ENCODE results near the gene ABCD1.

The ABCD1 gene

DNA sequence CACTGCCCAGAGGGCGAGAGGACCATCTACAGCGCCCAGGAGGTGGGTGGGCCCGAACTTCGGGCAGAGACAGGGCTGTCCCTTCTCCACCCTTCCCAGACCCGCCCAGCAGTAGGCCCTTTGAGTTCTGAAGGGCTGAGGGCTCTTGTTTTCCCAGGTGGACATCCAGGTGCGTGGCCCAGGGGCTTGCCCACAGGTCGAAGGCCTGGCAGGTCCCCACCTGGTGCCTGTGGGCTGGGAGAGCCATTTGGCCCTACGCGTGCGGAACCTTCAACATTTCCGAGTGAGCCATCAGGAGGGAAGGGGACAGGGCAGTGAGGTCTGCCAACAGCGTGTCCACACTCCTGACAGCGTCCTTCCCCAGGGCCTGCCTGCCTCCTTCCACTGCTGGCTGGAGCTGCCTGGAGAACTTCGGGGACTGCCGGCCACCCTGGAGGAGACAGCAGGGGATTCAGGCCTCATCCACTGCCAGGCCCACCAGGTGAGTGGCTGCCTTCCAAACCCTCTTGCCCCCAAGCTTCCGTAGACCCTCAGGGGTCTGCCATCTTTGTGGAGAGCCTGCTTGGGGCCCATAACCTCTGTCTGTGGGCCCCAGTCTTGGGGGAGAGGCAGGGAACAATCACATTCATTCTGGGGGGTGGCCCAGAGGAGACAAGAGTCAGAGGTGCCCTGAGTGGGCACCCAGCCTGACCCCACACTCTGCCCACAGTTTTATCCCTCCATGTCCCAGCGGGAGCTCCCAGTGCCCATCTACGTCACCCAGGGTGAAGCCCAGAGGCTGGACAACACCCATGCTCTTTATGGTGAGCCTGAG is 46.2 kb downstream of the ABCD1 start:
- in situ Hi-C loops (cut with MboI; ENCODE audit: low sequenced_read_pairs): no loop called here

GRCh38 chrX:153771415-153772315 is 47.0 kb downstream of the ABCD1 start:
- in situ Hi-C loops (cut with MboI; ENCODE audit: low sequenced_read_pairs): no loop called here

GRCh38 chrX:153772316-153773217 is 47.9 kb downstream of the ABCD1 start:
- in situ Hi-C loops (cut with MboI; ENCODE audit: low sequenced_read_pairs): no loop called here

DNA sequence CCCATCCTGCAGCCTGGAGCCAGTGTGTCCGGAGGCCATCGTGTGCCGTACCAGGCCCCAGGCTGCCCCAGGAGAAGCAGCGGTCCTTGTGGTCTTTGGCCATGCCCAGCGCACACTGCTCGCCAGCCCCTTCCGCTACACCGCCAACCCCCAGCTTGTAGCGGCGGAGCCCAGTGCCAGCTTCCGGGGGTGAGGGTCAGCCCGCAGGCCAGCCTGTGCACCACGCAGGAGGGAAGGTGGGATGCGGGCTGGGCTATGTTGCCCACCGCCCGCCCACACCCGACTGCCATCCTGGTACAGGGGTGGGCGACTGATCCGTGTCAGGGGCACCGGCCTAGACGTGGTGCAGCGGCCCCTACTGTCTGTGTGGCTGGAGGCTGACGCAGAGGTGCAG is 48.6 kb downstream of the ABCD1 start:
- in situ Hi-C loops (cut with MboI; ENCODE audit: low sequenced_read_pairs): no loop called here

GRCh38 chrX:153773741-153774575 is 49.3 kb downstream of the ABCD1 start:
- in situ Hi-C loops (cut with MboI; ENCODE audit: low sequenced_read_pairs): no loop called here

- in situ Hi-C loops (cut with MboI; ENCODE audit: low sequenced_read_pairs): no loop called here
These were observed 50.1 kb downstream of the ABCD1 start for GRCh38 chrX:153774576-153775292.

- in situ Hi-C loops (cut with MboI; ENCODE audit: low sequenced_read_pairs): no loop called here
These were observed 50.9 kb downstream of the ABCD1 start for GRCh38 chrX:153775293-153776119.

DNA sequence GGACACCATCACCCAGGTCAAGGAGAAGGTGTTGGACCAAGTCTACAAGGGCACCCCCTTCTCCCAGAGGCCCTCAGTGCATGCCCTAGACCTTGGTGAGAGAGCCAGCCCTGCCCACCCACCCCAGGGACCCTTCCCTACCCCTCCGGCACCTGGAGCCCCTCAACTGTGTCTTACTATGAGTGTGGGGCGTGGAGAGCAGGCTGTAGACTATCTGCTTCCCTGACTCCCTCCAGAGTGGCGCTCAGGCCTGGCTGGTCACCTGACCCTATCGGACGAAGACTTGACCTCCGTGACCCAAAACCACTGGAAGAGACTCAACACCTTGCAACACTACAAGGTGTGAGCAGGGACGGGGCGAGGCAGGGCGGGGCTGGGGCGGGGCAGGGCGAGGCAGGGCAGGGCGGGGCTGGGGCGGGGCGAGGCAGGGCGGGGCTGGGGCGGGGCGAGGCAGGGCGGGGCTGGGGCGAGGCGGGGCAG is 51.5 kb downstream of the ABCD1 start:
- in situ Hi-C loops (cut with MboI; ENCODE audit: low sequenced_read_pairs): no loop called here

DNA sequence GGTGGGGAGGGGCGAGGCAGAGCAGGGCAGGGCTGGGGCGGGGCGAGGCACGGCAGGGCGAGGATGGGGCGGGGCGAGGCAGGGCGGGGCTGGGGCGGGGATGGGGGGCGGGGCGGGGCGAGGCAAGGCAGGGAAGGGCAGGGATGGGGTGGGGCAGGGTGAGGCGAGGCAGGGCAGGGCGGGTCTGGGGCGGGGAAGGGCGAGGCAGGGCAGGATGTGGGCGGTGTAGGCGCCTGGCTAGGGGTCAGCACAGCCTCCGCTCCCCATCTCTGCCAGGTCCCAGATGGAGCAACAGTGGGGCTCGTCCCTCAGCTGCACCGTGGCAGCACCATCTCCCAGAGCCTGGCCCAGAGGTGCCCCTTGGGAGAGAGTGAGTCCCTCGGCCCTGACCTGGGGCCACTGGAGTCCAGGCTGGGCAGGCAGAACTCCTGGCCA is 52.0 kb downstream of the ABCD1 start:
- in situ Hi-C loops (cut with MboI; ENCODE audit: low sequenced_read_pairs): no loop called here

DNA sequence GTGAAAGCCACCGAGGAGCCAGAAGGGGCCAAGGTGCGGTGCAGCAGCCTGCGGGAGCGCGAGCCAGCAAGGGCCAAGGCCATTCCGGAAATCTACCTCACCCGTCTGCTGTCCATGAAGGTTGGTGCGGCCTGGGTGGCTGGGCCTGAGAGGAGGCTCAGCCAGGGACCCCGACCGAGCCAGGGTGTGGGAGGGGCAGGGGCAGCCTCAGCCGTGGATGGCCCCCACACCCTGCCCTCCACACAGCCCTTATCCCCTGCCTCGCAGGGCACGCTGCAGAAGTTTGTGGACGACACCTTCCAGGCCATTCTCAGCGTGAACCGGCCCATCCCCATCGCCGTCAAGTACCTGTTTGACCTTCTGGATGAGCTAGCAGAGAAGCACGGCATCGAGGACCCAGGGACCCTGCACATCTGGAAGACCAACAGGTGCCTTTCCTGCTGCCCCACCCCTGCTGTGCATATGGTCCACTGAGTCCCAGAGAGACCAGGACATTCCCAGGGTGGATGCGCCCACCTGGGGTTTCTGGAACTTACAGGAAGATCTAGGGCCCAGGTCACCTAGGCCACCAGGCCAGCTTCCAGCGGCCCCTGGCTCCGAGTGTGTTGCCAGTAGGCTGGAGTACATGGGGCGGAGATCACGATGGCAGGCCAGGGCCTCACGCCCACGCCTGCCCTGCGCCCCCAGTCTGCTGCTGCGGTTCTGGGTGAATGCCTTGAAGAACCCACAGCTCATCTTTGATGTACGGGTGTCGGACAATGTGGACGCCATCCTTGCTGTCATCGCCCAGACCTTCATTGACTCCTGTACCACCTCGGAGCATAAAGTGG is 52.8 kb downstream of the ABCD1 start:
- in situ Hi-C loops (cut with MboI; ENCODE audit: low sequenced_read_pairs): no loop called here

DNA sequence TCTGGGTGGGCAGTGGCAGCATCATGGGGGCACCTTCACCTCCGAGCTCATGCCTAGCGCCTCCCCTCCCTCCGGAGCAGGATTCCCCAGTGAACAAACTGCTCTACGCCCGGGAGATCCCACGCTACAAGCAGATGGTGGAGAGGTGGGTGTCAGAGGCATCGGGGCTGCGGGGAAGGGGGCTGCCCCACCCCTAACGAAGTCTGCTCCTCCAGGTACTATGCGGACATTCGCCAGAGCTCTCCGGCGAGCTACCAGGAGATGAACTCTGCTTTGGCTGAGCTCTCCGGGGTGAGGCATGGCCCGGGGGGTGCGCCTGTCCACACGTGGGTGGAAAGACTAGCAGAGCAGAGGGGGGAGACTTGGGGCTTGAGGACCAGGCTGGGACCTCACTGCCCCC is 53.5 kb downstream of the ABCD1 start:
- in situ Hi-C loops (cut with MboI; ENCODE audit: low sequenced_read_pairs): no loop called here

DNA sequence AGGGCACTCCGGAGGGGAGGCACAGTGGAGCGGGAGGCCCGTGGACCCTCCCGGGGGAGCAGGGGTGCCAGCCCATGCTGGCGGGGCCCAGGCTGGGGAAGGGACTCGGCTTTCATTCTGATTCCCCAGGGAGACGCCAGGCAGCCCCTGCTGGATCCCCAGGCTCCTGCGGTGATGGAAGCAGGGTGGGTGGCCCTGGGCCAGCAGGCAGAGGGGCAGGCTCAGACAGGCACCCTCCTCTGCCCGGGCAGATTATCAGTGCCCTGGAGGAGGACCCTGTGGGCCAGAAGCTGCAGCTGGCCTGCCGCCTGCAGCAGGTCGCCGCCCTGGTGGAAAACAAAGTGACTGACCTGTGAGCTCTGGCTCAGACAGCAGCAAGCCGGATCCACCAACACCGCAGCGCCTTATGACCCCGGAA is 54.0 kb downstream of the ABCD1 start:
- in situ Hi-C loops (cut with MboI; ENCODE audit: low sequenced_read_pairs): no loop called here

GRCh38 chrX:153779891-153780677 is 55.4 kb downstream of the ABCD1 start:
- in situ Hi-C loops (cut with MboI; ENCODE audit: low sequenced_read_pairs): no loop called here

DNA sequence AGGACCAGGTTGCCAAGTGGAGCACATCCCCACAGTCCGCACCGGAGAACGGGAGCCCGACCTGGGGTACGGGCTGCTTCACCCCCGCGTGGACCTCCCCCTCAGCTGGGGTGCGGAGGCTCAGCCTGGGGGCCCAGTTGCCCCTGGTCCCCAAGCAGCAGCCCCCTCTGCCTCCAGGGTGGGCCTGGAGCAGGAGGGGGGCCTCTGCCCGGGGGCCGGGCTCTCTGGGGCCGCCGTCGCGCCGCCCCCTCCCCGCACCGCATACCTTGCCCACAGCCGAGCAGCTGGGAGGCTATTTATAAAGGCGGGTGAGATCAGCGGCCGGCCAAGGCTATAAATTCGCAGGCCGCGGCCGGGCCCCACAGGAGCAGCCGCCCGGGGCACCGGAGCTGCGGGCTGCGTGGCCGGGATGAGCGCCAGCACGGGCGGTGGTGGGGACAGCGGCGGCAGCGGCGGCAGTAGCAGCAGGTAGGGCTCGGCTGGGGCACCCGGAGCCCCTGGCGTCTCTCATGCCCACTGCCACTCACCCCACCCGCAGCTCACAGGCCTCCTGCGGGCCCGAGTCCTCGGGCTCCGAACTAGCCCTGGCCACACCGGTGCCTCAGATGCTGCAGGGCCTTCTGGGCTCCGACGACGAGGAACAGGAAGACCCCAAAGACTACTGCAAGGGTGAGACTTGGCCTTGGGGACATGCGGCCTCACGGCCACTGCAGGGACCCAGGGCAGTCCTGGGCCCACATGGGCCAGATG is 56.2 kb downstream of the ABCD1 start, which contains the start of gene SRPK3:
TSS of gene SRPK3 (plus strand) at position 364 of the 750 bp plus-strand sequence. CDS start at position 410, 46 bp downstream.
- in situ Hi-C loops (cut with MboI; ENCODE audit: low sequenced_read_pairs): no loop called here

- in situ Hi-C loops (cut with MboI; ENCODE audit: low sequenced_read_pairs): no loop called here
These were observed 56.9 kb downstream of the ABCD1 start for GRCh38 chrX:153781428-153782047.

All from HL-60/S4 (cell line).